ENCODE measurements around the gene RASA3. TPM values are rescaled to one million over a fixed set of nuclear protein-coding genes. Genes with fewer than 3 reads are reported as not detected.
"Not testable (repeated sequence)": the region's sequence is repeated elsewhere in the genome, so short reads cannot be mapped to it uniquely, and the experiment has no call there.

The RASA3 gene
- total and polyA plus RNA-seq, 2 donors (not counting 3 experiments of a cell fraction or from before 2014, with no cell fraction given): 26.5 to 53.8 TPM

GRCh38 chr13:114103801-114104654 lies 28.4 kb downstream of the RASA3 start:
- CTCF ChIA-PET: no interaction called here
- Histone ChIP-seq H3K9me3 (replicated peaks; ENCODE audit: control insufficient read depth, insufficient read depth, low read length) (no peaks in the 10 kb centered on the region), H2AFZ (ENCODE audit: low read depth, low read length) (no peak overlapping the region), H4K20me1 (replicated peaks; ENCODE audit: control insufficient read depth, extremely low read depth, insufficient read depth, low read length) (no peaks in the 10 kb centered on the region), H3K9me1 (replicated peaks; ENCODE audit: control insufficient read depth, extremely low read depth, insufficient read depth, low read length) (no peaks in the 10 kb centered on the region), H3K79me2 (ENCODE audit: control insufficient read depth, insufficient read depth, low read length) (peaks cover 95% of the 10 kb centered on the region), H3K9ac (replicated peaks; ENCODE audit: extremely low read depth, insufficient read depth, low read length) (no peak overlapping the region), H3K4me2 (ENCODE audit: insufficient read depth, low read length) (no peak overlapping the region), H3K4me3 (replicated peaks in 1 of 3; ENCODE audit: insufficient read depth in 1 of 3, low read depth in 1 of 3, low read length in 3 of 3) (no peak overlapping the region), H3K36me3 (ENCODE audit: control insufficient read depth in 2 of 2, extremely low read depth in 1 of 2, insufficient read depth in 2 of 2, low read length in 2 of 2) (peaks cover 0 to 9% of the 10 kb centered on the region in 2 experiments), H3K27me3 (ENCODE audit: control insufficient read depth in 2 of 2, insufficient read depth in 2 of 2, low read length in 2 of 2) (no peaks in the 10 kb centered on the region), H3K4me1 (ENCODE audit: control insufficient read depth, extremely low read depth, insufficient read depth, low read length) (peaks cover 16% of the 10 kb centered on the region), H3K27ac (ENCODE audit: insufficient read depth, low read depth, low read length) (no peak overlapping the region)
- dilution Hi-C loops (cut with MboI; ENCODE audit: extremely low pct_ligation_motif_present, low sequenced_read_pairs) (no loop called here), intact Hi-C loops (cut with micrococcal nuclease) (no loop called here)
- BruUV-seq (replicated peaks): no TSS peak
- DNase-seq (ENCODE audit: low read depth, low spot score): no peak
- no peak for FAIRE-seq
- TF ChIP-seq POLR2A (IDR thresholded peaks at IDR 0.05; ENCODE audit: low read depth, low read length) (no peak), FOS (IDR thresholded peaks at IDR 0.05; ENCODE audit: borderline replicate concordance, insufficient read depth, low read length) (no peak), JUN (IDR thresholded peaks at IDR 0.05; ENCODE audit: borderline replicate concordance, insufficient read depth, insufficient read length, low read depth) (no peak)
- TF ChIP-seq, protein P1, sequence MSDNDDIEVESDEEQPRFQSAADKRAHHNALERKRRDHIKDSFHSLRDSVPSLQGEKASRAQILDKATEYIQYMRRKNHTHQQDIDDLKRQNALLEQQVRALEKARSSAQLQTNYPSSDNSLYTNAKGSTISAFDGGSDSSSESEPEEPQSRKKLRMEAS (IDR thresholded peaks at IDR 0.05; ENCODE audit: insufficient read depth, insufficient read length): no peak
- POLR2A ChIA-PET: no interaction called here

- intact Hi-C loops (cut with micrococcal nuclease); DNase-seq (ENCODE audit: low read depth, low spot score); H3K36me3 ChIP-seq (ENCODE audit: control insufficient read depth in 2 of 2, extremely low read depth in 1 of 2, insufficient read depth in 2 of 2, low read length in 2 of 2); H3K4me2 ChIP-seq (ENCODE audit: insufficient read depth, low read length); H4K20me1 ChIP-seq (replicated peaks; ENCODE audit: control insufficient read depth, extremely low read depth, insufficient read depth, low read length); H3K27ac ChIP-seq (ENCODE audit: insufficient read depth, low read depth, low read length); H3K4me3 ChIP-seq (replicated peaks in 1 of 3; ENCODE audit: insufficient read depth in 1 of 3, low read depth in 1 of 3, low read length in 3 of 3); BruUV-seq (replicated peaks); POLR2A ChIA-PET; H3K9me3 ChIP-seq (replicated peaks; ENCODE audit: control insufficient read depth, insufficient read depth, low read length); H2AFZ ChIP-seq (ENCODE audit: low read depth, low read length); H3K9ac ChIP-seq (replicated peaks; ENCODE audit: extremely low read depth, insufficient read depth, low read length); FAIRE-seq; H3K27me3 ChIP-seq (ENCODE audit: control insufficient read depth in 2 of 2, insufficient read depth in 2 of 2, low read length in 2 of 2); dilution Hi-C loops (cut with MboI; ENCODE audit: extremely low pct_ligation_motif_present, low sequenced_read_pairs); H3K9me1 ChIP-seq (replicated peaks; ENCODE audit: control insufficient read depth, extremely low read depth, insufficient read depth, low read length): not testable (repeated sequence)
- peaks cover 11% of the 10 kb centered on the region for H3K4me1 ChIP-seq (ENCODE audit: control insufficient read depth, extremely low read depth, insufficient read depth, low read length)
- CTCF ChIA-PET: interaction anchor here (1.1 kb wide), 1 partner anchor 119 kb away, joined by 3 read pairs; no protein-coding TSS in a partner anchor
- peaks cover 93% of the 10 kb centered on the region for H3K79me2 ChIP-seq (ENCODE audit: control insufficient read depth, insufficient read depth, low read length)
Observed at GRCh38 chr13:114103289-114103621, 29.2 kb downstream of the RASA3 start.

All from endothelial cell of umbilical vein (primary cell).